ENCODE results near the gene THUMPD3.

THUMPD3 gene

DNA sequence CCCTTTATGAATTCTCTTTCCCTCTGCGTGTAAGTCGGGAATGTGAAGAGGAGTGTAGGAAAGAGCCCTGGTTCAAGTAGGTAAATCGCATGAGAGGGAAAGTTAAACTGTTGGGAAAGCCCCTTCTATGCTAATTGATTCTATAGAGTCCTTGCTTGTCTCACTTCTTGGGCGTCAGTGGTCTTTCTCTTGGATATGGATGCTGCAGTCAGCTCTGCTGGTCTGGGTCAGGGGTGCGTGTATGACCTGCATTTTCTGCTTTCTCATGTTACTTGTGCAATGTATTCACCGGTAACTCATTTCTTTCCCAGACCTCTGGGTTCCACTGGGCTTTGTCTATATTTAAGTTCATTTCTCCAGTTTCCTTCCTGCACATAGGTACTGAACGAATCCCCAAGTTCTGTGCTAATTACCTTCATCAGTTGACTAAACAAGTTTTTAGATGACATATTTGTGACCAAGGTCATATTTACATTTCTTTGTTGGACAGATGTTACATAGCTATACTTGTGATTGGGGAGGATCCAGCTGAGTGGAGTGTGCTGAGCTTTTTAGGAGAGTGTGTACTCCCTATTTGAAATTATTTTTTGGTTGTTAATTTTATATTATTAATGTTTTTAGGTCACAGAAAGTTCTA, 36.0 kb downstream of the THUMPD3 start:
- peak; percentile 59 for DNase-seq

DNA sequence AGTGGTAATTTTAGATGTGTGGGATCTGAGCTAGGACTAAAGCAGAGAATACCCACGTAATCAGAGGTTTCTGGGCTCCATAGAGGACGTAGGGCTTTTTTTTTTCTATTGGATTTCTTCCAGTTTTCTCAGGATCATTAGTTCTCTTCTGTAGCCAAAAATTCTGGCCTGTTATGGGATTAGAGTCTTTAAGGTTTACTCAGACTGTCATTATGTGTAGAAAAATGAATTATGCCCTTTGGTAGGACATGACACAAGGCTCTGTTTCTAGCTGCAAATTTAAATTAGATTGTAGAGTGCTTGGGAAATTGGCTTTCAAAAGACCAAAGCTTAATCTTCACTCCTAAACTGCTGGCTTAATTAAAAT, 36.5 kb downstream of the THUMPD3 start:
- no peak for DNase-seq

DNA sequence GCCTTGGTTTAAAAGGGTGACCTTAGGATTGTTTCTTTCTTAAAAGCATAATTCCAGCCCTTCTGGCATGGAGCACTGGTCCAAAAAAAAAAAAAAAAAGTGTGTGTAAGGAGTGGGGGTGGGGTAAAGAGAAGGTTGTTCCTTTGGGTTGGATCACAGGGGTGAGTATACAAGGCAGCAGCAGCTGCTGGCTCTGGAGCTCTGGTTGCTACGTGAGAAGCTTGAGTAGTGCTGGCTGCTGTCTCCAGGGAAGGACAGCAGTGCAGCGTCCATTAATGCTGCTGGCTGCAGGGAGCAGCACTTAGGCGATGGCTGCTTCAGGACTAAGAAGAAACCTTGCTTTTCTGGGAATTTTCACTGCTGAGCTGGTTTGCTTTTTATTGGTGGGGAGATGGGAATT, 36.9 kb downstream of the THUMPD3 start:
- peak; percentile 66 for DNase-seq

DNA sequence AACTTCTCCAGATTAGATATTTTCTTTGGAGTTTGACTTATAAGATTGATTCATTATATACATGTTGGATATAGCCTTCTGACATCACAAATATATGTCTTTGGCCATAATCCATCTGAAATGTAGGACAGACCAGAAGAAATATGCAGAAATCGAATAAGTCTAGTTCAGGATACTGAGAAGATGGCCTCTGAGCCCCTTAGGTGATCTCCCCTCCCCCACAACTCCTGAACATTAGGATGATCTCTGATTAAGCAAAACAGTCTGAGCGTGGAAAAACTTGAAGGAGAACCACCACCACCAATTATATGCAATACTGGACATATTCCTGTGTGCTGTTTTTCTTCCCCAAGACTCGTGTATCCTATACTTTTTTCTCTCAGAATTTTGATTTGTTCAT, 37.8 kb downstream of the THUMPD3 start:
- DNase-seq, result no peak

DNA sequence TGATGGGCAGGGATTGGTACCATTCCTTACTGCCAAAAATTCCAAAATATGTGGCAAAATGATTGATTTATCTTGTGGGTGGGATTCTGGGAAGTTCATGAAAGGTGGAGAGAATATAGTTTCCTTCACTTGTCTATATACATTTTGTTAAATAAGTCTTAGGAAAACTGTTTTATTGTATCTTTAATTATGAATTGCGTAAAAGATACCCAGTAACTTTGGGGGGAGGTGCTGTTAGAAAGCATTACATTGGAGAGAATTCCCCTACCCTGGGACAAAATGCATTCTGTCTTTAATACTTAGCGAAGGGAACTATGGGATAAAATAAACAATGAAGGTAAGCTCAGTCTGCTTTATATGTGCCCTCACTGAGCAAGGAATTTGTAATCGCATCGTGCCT, 39.1 kb downstream of the THUMPD3 start:
- DNase-seq, result no peak

DNA sequence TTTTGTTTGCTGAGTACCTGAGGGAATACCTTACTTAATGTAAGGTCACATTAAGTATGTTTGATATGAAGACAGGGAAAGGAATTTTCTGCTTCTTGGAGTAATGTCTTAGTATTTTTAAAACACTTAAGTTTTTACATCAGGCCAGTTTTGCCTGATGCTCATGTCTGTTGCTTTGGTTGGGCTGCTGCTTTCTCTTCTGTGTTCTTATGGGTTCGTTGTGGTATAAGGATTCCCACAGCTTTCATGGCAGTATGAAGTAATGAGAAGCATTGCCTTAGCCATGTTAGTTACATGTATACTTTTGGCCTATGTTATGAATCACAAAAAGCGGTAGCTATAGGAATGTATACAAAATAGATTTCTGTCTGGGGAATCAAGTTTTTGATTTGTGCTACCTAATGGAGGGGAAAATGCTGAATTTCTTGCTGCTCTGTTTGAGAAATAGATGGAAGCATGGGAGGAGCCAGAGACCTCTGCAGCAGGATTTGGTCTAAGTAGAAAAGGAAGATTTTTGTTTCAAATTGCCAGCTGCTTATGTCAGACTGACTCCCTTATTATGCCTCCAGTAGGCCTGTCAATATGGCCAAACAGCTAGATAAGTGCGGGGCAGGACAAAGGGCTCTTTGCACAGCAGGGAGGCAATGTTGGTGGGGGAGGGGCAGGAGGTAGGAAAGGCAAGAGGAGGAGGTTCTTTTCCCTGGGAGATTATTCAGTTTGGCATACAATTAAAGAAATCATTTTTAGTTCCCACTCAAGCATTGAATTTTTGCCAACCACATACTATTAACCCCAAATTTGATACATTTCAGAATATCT, 39.8 kb downstream of the THUMPD3 start:
- no peak for DNase-seq

DNA sequence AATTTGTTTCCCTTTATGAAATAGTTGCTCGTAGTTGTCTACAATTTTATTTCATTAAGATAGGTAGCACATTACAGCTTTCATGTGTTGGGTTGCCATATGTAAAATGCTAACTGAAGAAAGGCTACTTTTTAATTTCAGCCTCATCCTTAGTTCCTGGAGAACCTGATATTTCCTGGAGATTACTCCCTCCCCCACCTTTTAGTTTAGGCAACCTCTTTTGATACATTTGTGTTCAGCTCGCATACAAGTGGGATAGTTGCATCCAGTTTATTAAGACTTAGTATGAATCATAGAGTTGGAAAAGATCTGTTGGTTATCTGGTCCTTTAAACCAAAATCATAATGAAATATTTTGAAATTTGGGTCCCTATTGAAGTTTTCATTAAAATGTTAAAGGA, 40.6 kb downstream of the THUMPD3 start:
- no peak for DNase-seq

DNA sequence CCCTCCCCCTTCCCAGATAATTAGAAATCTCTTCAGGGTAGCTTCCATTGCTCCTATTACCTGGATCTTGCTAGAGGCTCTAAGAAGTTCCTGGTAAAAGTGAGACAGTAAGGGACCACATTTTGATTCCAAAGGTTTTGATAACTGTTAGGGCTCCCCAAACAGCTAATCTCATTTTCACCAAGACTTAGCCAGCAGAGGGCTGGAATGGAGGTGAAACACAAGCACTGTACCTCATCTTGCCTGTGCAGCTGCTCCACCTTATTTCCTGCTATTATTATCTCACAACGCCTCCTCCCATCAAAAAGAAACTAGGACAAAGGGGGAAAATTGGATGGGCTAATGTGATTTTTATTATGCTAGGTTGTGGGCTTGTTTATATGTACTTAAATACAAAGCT, 41.8 kb downstream of the THUMPD3 start:
- DNase-seq, result no peak

DNA sequence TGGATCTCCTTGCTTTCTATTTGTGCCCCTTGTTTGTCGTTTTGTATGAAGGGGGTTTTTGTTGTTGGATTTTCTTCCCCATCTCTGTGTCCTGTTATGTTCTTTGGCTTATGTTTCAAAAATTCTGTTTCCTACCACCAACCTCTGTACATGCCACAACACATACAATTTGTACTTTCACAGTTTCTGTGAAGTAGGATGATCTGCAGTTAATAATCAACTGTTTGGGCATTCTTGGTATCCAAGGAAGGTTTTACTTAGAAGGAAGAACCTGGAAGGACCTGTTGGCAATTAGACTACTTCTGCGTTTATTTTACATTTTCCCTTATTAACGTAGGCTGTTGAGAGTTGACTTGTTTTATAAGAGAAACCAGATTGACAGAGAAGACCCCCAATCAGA, 42.9 kb downstream of the THUMPD3 start:
- no peak for DNase-seq

DNA sequence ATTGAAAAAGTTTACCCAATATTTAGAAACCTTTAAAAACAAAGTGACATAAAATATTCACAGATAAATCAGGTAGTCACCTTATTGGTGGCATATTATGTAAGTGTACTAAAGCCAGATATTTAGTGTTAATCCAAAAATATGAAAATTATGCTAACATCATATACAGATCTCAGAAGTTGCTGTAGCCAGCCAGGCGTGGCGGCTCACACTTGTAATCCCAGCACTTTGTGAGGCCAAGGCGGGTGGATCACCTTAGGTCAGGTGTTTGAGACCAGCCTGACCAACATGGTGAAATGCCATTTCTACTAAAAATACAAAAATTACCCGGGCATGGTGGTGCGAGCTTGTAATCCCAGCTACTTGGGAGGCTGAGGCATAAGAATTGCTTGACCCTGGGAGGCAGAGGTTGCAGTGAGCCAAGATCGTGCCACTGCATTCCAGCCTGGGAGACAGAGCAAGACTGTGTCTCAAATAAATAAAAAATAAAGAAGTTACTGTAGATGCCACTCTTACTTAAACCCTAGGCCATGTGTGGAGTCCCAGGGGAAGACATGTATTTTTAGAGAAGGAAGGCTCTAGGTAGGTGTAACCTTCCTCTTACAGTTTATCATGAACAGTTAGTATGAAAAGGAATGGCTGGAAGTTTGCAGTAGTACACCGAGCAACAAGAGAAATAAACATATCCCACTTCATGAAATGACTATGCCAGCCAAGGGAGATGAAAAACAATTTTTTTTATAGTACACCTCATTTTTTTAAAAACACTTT, 44.2 kb downstream of the THUMPD3 start:
- DNase-seq, result no peak

DNA sequence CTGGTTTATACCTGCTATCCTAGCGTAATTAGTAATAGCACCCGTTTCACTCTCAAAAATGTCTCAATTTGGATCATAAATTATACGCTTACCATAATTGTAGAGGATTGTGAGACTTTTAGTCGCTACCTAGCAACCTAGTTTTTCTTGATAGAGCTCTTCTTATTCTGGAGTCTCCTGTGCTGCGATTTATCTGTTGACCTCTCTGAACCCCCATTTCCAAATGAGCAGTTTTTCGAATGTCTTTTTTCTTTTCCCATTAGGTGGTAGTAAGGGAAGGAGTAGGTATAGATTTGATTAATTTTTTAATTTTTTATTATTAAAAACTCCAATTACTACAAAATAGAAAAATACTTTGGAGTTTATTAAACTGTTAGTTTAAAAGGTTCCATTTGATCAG, 45.2 kb downstream of the THUMPD3 start:
- DNase-seq, result no peak

DNA sequence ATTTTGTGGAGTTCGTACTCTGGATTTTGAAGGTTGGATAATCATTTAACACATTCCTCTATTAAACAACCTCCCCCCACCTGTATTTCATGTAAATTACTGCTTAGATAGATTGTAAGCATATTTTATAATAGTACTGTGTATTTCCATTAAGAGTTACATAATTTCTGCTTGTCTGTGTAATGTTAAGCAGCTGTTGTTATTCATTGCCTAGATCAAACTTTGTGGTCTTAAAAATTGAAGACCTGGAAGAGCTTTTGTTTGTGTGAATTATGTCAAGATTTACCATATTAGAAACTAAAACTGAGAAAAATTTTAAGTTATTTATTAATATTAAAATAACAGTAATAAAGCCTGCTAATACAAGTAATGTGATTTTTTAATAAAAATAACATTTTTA, 45.7 kb downstream of the THUMPD3 start:
- DNase-seq, result no peak

DNA sequence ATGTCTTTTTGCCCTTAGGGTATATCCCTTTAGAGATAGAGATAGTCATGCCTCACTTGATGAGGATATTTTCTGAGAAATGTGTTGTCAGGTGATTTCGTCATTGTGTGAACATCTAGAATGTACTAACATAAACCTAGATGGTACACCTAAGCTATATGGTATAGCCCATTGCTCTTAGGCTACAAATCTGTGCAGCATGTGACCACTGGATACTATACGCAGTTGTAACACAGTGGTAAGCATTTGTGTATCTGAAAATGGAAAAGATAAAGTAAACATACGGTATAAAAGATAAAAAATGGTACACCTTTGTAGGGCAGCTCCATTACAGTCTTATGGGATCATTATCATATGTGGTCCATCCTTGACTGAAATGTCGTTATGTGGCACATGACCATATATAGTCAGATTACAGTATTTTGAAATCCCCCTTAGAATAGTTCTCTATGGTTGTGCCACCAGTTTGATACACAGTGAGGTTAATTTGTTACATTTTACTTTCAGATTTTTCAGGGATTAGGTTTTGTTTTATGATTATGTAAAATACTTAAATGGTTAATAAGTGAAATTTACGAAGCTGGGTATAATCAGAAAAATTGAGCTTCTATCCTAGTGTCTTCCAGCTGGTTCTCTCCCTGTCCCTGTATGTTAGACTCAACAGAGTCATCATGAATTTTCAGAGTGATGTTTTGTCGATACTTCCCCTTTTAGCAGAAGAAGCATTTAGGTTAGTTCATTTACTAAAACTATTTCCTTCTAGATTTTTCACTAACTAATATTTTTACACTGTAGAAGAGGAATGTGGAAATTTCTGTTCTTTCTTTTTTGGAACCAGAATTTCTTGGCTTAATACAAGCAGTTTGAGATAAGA, 47.4 kb downstream of the THUMPD3 start:
- peak; percentile 61 for DNase-seq

DNA sequence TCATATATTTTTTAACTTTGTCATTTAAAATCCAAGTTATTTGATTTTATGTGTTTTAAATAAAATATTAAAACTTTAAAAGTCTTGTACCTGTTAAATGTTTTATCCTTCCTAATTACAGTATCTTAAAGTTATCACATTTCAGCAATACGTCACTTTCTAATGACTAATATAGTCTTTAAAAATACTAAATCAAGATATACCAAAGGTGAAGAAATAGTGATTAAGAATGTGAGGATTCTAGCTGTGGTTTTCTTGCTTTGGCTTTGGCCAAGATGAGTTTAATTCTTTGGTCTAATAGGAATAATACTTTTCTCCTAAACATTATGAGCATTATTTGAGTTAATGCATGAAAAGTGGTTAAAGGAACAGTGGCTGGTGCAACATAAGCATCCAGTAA, 48.4 kb downstream of the THUMPD3 start:
- no peak for DNase-seq

DNA sequence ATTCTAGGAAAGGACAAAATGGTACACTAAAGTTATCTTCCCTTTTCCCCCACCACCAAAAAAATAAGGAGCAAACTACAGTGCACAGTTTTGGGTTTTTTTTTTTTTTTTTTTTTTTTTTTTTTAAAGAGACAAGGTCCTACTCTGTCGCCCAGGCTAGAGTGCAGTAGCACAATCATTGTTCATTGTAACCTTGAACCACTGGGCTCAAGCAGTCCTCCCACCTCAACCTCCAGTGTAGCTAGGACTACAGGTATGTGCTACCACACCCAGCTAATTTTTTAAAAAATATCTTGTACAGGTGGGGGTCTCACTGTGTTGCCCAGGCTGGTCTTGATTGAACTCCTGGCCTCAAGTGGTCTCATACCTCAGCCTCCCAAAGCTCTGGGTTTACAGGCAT, 49.4 kb downstream of the THUMPD3 start:
- DNase-seq, result no peak

DNA sequence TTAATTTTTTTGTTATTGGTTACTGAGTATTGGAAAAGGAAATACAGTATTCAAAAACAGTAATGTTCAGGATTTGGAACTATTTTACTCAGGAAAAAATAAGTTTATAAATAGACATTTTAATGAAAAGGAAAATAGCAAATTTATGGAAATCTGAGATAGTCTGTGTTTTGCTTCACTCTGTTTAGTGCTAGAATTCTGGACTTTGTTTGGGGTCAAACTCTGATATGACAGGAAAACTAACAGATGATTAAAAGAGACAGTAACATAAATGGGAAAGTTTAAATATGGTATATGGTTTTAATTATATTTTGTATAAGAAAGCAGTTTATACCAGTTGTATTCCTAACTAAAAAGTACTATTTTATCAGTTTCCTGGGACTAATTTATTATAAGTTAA, 52.0 kb downstream of the THUMPD3 start:
- DNase-seq, result no peak

DNA sequence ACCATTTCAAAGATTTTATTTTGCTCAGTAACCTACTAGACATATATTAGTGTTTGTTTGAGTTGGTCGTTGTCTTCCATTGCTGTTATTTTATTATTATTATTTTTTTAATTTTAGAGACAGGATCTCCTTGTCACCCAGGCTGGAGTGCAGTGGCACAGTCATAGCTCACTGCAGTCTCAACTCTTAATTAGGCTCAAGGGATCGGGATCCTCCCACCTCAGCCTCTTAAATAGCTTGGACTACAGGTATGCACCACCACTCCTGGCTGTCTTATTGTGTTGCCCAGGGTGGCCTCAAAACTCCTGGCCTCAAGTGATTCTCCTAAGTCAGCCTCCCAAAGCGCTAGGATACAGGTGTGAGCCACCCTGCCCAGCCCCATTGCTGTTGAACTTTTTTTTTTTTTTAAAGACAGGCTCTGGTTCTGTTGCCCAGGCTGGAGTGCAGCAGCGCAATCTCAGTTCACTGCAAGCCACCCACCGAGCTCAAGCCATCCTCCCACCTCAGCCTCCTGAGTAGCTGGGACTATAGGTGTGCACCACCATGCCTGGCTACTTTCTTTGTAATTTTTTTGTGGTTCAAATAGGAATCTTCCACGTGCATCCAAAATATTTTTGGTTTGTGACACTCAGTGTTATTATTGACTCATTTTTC, 52.8 kb downstream of the THUMPD3 start:
- no peak for DNase-seq

DNA sequence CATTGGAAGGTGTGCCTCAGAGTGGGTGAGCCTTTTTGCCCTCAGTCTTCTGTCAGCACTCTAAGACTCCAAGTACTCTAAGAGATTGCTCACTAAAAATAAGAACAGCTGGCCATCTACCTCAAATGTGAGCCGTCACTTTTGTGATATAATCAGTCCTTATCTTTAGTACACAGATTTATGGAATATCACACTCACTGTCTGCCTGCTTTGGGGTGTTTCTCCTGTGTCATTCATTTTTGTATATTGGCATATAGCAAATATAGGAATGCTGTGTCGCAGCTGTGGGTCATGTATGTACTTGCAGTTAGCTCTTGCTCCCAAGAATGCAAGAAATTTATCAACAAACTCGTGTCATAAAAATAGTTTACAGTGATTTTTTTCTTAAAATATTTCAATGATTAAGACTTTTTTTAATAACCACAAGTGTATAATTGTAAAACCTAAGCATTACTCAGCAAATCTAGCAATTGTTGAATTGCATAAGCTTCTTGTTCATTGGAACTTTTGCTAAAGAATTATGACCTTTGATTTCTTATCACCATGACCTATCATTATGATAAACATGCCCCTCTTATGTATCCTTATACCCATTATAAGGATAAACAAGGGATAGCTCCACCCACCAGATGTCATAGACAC, 53.4 kb downstream of the THUMPD3 start:
- no peak for DNase-seq

DNA sequence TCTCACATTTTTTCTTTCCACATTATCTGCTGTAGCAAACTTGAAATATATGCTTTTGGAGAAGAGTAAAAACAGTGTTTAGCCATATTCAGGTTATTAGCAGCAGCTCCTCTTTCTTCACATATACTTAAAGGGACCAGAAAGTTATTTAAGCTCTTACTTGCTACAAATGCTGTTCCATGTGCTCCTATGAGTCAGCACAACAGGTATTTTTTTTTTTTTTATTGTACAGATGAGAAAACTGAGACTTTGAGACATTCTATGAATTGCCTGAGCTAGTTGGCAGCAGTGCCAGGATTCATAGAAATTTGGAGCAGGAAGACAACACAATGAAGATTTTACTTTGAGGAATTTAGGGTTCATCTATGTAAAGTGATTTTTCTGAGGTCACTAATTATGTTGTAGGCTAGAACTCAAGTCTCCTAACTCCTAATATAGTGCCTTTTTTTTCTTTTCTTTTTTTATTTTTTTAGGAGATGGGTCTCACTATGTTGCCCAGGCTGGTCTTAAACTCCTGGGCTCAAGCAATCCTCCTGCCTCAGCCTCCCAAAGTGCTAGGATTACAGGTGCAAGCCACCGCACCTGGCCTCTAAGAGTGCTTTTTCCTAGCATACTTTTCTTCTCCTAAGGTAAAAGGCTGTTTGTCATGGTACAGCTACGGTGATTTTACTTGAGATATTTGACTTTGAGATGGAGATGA, 58.1 kb downstream of the THUMPD3 start:
- DNase-seq, result no peak

DNA sequence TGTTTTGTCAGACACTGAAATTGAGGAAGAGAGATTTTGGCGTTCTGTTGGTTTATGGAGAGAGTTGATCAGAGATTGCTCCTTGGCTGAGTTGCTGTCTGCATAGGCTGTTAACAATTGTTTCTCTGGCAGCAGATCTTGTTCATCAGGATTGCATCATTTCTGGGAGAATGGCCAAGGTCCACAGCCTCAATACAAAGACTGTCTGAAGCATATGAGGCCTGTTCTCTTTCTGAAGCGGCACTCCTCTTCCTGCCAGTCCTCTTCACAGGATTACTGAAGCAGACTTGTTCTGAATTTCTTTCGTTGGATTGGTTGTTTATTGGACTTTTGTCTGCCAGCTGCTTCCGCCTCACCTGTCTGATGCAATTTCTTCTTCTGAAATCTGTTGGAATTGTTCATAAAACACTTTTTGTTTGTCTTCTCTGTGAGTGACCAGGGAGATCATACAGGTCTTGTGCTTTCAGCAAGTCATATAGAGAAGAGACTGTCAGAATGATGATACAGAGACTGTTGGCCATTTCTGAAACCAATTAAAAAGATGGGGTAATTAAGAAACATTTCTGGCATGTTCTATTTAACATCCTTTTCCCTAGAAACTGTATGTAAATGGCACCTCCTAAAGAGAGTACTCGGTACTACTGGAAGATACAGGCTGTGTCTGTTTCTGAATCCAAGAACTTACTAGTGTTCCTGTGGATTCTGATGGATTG, 60.0 kb downstream of the THUMPD3 start:
- DNase-seq, result peak; percentile 72

DNA sequence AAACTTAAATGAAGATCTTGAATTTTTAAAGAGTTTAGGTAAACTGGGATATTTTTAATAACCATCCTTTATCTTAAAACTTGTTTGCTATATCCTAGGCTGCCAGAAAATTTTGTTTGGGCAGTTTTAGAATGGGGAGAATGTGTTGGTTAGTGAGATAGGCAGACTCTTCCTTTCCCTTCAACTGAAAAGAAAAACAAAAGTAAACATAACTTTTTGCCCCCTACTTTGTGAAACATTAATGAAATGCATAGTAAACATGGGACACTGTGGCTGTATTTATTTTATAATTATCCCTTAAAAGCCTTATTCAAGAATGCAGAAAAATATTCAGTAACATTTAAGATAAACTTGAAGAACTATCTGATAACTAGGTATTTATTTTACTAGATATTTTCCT, 65.6 kb downstream of the THUMPD3 start:
- no peak for DNase-seq
